Skin of body (tissue), 3 donors: ENCODE data around the gene CSK. TPM values are rescaled to one million over a fixed set of nuclear protein-coding genes. Genes with fewer than 3 reads are reported as not detected.

Source experiments
- DNase-seq: peaks from one replicate; lab custom pipeline; 2025; lab: John Stamatoyannopoulos, UW
- small RNA-seq: library from RNA; depleted of rRNA; stranded (forward); fragments of <200 nt; gene quantifications from one replicate; pipeline ENCODE3, GENCODE V24; 2014; ENCODE audit warnings: low replicate concordance
- total RNA-seq: library from RNA; depleted of rRNA; stranded (reverse); fragments of >200 nt; gene quantifications from one replicate; pipeline ENCODE4 v1.2.3, GENCODE V29; 2014

CSK gene
- total RNA-seq, 1 donor from 2014 or later = 21.4 TPM

GRCh38 chr15:74842581-74843444, 60.9 kb downstream of the CSK start, which contains the start of gene ULK3:
Gene ULK3, minus strand, starts transcription at chr15:74843156. Its CDS starts 51 bp downstream, at chr15:74843105.
- DNase-seq = peak; percentile 86

GRCh38 chr15:74843445-74843828, 61.6 kb downstream of the CSK start:
- DNase-seq = no peak

DNA sequence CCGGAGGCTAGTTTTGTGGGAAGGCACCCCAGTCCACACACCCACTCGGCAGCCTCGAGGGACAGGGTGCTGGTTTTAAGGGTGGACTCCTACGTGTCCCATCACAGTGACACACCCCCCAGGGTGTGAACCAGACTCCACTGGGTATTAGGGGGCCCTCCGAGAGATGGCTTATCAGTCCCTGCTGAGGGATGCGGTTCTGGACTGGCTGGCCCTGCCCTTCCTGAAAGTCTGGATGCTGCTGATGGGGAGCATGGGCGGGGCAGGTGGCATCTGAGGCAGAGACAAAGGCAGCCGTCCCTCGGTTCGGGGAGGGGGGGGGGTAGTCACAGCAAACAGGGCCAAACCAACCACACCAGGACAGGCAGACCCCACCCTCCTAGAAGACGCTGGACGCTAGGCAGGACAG, 62.0 kb downstream of the CSK start:
- no peak for DNase-seq

DNA sequence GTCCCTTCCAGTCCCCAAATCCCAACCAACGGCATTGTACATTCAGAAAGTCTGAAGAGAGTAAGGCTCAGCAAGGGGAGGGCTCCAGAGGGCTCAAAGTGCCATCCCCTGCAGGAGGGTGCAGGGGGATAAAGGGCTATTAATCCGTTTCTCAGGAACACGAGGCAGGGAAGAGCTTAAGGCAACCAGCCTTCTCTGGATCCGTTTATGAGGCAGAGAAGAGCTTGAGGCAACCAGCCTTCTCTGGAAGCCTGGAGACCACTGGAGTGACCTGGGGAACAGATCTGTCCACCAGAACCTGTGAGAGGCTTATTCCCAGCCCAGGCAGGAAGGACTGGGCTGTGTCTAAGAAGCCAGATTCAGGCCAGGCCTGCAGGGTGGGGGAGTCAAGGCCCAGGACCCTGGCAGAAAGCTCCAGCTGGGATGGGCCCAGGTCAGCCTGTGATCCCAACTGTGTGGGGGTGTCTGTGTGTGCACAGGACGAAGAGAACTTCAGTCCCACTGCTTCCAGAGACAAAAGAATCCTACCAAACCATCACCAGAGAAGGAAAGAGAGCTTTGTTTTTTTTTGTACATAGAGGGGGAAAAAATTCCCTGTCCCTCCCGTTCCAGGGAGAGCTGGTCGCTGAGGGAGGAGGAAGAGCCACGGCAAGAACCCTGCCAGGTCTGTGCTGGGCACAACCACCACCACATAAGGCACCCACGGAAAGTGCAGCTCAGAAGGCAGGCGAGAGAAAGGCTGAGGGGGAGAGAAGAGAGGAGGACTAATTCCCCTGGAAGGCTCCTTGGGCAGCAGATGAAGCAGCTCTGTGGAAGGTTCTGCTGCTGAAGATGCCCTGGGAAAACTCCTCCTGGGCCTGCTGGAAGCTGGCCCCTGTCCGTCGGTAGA, 62.7 kb downstream of the CSK start:
- no peak for DNase-seq

DNA sequence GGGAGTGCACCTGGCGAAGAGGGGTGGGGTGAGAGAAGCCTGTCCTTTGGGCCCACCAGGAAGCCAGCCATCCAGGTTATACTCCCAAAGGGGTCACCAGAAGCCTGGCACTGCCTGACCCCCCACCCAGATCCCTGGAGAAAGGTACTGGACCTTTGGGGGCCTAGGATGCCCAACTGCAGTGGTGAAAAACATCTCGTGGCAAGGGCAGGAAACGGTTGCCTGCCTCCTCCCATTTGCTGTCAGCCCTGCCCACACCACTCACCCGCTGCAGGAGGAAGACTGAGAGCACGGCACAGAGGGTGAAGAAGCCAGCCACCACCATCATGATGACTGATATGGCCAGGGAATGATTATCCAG, 63.3 kb downstream of the CSK start:
- no peak for DNase-seq

- DNase-seq = no peak
These were observed 63.7 kb downstream of the CSK start for GRCh38 chr15:74845581-74845980.

GRCh38 chr15:74847432-74847831, 65.6 kb downstream of the CSK start:
- no peak for DNase-seq

DNA sequence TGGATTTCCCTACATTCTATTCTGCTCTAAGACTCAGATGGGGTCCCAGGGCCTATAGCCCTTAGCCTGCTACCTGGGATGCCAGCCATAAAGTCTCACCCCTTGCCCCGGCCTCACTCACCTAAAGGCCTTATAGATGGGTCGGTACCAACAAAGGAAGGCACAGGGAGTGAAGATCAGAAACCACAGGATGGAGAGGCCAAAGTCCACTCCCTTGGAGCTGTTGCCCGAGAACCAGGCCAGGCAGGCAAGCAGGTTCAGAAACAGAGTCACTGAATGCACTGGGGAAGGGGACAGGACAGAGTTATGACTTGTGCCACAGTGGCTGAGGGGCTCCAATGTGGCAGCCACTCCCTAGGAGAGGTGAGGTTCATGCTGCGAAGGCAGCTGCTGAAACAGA, 68.5 kb downstream of the CSK start:
- DNase-seq = no peak

- no peak for DNase-seq
These were observed 70.1 kb downstream of the CSK start for GRCh38 chr15:74851960-74852359.

Small RNAs within 50 kb of the gene (small RNA-seq; reads per million reads assigned to genes)
- not detected for gene CPLX3
- not detected for gene MIR4513
- 0.17 reads per million for gene MIR6882

Other genes with a start within 250 kb of the CSK start
- 4.8 TPM for gene ARID3B, start 240.9 kb upstream of the CSK start, total RNA-seq
- 41.1 TPM for gene CLK3, start 166.2 kb upstream of the CSK start, total RNA-seq
- 14.7 TPM for gene EDC3, start 86.1 kb upstream of the CSK start, total RNA-seq
- 0.69 TPM for gene CYP1A1, start 56.6 kb upstream of the CSK start, total RNA-seq
- gene CYP1A2, start 33.2 kb upstream of the CSK start, total RNA-seq = 0.10 TPM
- gene LMAN1L, start 30.8 kb downstream of the CSK start, total RNA-seq = 0.20 TPM
- 0.20 TPM for gene CPLX3, start 44.5 kb downstream of the CSK start, total RNA-seq
- 23.4 TPM for gene ULK3, start 61.1 kb downstream of the CSK start, total RNA-seq
- 21.6 TPM for gene SCAMP2, start 91.3 kb downstream of the CSK start, total RNA-seq
- gene MPI, start 108.0 kb downstream of the CSK start, total RNA-seq = 23.3 TPM
- gene FAM219B, start 124.8 kb downstream of the CSK start, total RNA-seq = 43.4 TPM
- 56.3 TPM for gene COX5A, start 156.0 kb downstream of the CSK start, total RNA-seq
- 2.1 TPM for gene RPP25, start 174.7 kb downstream of the CSK start, total RNA-seq
- 3.2 TPM for gene SCAMP5, start 213.5 kb downstream of the CSK start, total RNA-seq
- 10.8 TPM for gene PPCDC, start 241.5 kb downstream of the CSK start, total RNA-seq